WTC11 (cell line): ENCODE results near the gene NPTN. TPM values are rescaled to one million over a fixed set of nuclear protein-coding genes. Genes with fewer than 3 reads are reported as not detected.

Experiments used
- ATAC-seq: fragments of 200-7000 bp; cut with Tn5 transposase; 2 replicates; pipeline ENCODE4 v1.10.0; 2021; ENCODE audit warnings: mild to moderate bottlenecking, moderate library complexity
- CTCF ChIA-PET: fragments of 300-600 bp; sonication (Branson Sonifier 250); formaldehyde crosslinking; loops from one replicate; lab custom pipeline; 2021; ENCODE audit warnings: antibody characterized with exemption; lab: Charles Lee
- POLR2A ChIA-PET: fragments of 350-600 bp; sonication (Branson Sonifier 250); formaldehyde crosslinking; loops from one replicate; lab custom pipeline; 2021; ENCODE audit warnings: antibody characterized with exemption; lab: Charles Lee
- DNase-seq: peaks from one replicate; pipeline ENCODE4 v3.0.0; 2021; ENCODE audit warnings: low spot score
- H3K27ac Mint-ChIP-seq: 2 replicates; pipeline ENCODE4 v1.8.0; 2021; ENCODE audit warnings: mixed read lengths
- H3K27me3 Mint-ChIP-seq: 2 replicates; pipeline ENCODE4 v1.8.0; 2021; ENCODE audit warnings: low read depth, mild to moderate bottlenecking, moderate library complexity, mixed read lengths
- H3K36me3 Mint-ChIP-seq: 2 replicates; pipeline ENCODE4 v1.8.0; 2021; ENCODE audit warnings: mixed read lengths
- H3K4me1 Mint-ChIP-seq: 2 replicates; pipeline ENCODE4 v1.8.0; 2022; ENCODE audit warnings: mixed read lengths
- H3K4me3 Mint-ChIP-seq: 2 replicates; pipeline ENCODE4 v1.8.0; 2021; ENCODE audit warnings: mild to moderate bottlenecking, moderate library complexity, mixed read lengths
- H3K9me3 Mint-ChIP-seq: 2 replicates; pipeline ENCODE4 v1.8.0; 2021; ENCODE audit warnings: mixed read lengths
- ATF1 ChIP-seq: sonication (generic); formaldehyde crosslinking; IDR thresholded peaks from 2 replicates; pipeline ENCODE4 v1.8.1; 2023; ENCODE audit warnings: mild to moderate bottlenecking, moderate library complexity, missing genetic modification reagents
- ELF4 ChIP-seq: sonication (generic); formaldehyde crosslinking; IDR thresholded peaks from 2 replicates; pipeline ENCODE4 v1.8.1; 2022; ENCODE audit warnings: low read depth, mild to moderate bottlenecking, moderate library complexity, missing genetic modification reagents
- FOXP4 ChIP-seq: sonication (generic); formaldehyde crosslinking; IDR thresholded peaks from 2 replicates; pipeline ENCODE4 v1.8.0; 2022; ENCODE audit warnings: mild to moderate bottlenecking, missing genetic modification reagents
- JAZF1 ChIP-seq: fragments of 250-450 bp; sonication (Bioruptor Pico); IDR thresholded peaks from 2 replicates; pipeline ENCODE4 v1.9.0; 2021; ENCODE audit warnings: moderate library complexity, mild to moderate bottlenecking, inconsistent platforms
- MLX ChIP-seq: sonication (generic); formaldehyde crosslinking; IDR thresholded peaks from 2 replicates; pipeline ENCODE4 v1.8.1; 2023; ENCODE audit warnings: mild to moderate bottlenecking, missing genetic modification reagents, moderate library complexity
- NFATC4 ChIP-seq: fragments of 250-450 bp; sonication (Bioruptor Pico); IDR thresholded peaks from 2 replicates; pipeline ENCODE4 v1.9.0; 2021; ENCODE audit warnings: mild to moderate bottlenecking
- NR3C1 ChIP-seq: sonication (generic); formaldehyde crosslinking; conservative IDR thresholded peaks from 2 replicates; pipeline ENCODE4 v1.8.1; 2023; ENCODE audit warnings: low read depth, mild to moderate bottlenecking, missing genetic modification reagents
- OVOL2 ChIP-seq: fragments of 250-450 bp; sonication (Bioruptor Pico); IDR thresholded peaks from 2 replicates; pipeline ENCODE4 v1.9.0; 2021; ENCODE audit warnings: mild to moderate bottlenecking, borderline replicate concordance
- PRRX2 ChIP-seq: fragments of 250-450 bp; sonication (Bioruptor Pico); IDR thresholded peaks from 2 replicates; pipeline ENCODE4 v1.8.0; 2021; ENCODE audit warnings: mild to moderate bottlenecking
- TEAD4 ChIP-seq: sonication (generic); formaldehyde crosslinking; IDR thresholded peaks from 2 replicates; pipeline ENCODE4 v1.8.0; 2022; ENCODE audit warnings: mild to moderate bottlenecking, missing genetic modification reagents
- USF1 ChIP-seq: sonication (generic); formaldehyde crosslinking; IDR thresholded peaks from 2 replicates; pipeline ENCODE4 v1.8.0; 2022; ENCODE audit warnings: mild to moderate bottlenecking, missing genetic modification reagents
- ZNF232 ChIP-seq: sonication (generic); formaldehyde crosslinking; IDR thresholded peaks from 2 replicates; pipeline ENCODE4 v1.8.0; 2022; ENCODE audit warnings: mild to moderate bottlenecking, missing genetic modification reagents
- ZNF317 ChIP-seq: sonication (generic); formaldehyde crosslinking; IDR thresholded peaks from 2 replicates; pipeline ENCODE4 v1.8.1; 2023; ENCODE audit warnings: low read depth, mild to moderate bottlenecking, moderate library complexity, missing genetic modification reagents, borderline replicate concordance
- ZNF423 ChIP-seq: fragments of 250-450 bp; sonication (Bioruptor Pico); IDR thresholded peaks from 2 replicates; pipeline ENCODE4 v2.1.2; 2022; ENCODE audit warnings: mild to moderate bottlenecking, moderate library complexity
- ZNF425 ChIP-seq: fragments of 250-450 bp; sonication (Bioruptor Pico); conservative IDR thresholded peaks from 2 replicates; pipeline ENCODE4 v1.9.0; 2021; ENCODE audit warnings: mild to moderate bottlenecking
- total RNA-seq: library from RNA; stranded (reverse); gene quantifications from 3 replicates; pipeline ENCODE4 v1.2.3, GENCODE V29; 2021
- TF ChIP-seq, protein P1 (sequence below): sonication (generic); formaldehyde crosslinking; IDR thresholded peaks from 2 replicates; pipeline ENCODE4 v1.8.0; 2022; ENCODE audit warnings: mild to moderate bottlenecking, missing genetic modification reagents
- TF ChIP-seq, protein P2 (sequence below): fragments of 200-600 bp; IDR thresholded peaks from 2 replicates; pipeline ENCODE4 v1.8.0; 2022; ENCODE audit warnings: antibody characterized with exemption
- TF ChIP-seq, protein P3 (sequence below): sonication (generic); formaldehyde crosslinking; IDR thresholded peaks from 2 replicates; pipeline ENCODE4 v1.8.1; 2023; ENCODE audit warnings: mild to moderate bottlenecking, missing genetic modification reagents

NPTN gene
- total RNA-seq, 1 experiment from 2014 or later, result 116 TPM

DNA sequence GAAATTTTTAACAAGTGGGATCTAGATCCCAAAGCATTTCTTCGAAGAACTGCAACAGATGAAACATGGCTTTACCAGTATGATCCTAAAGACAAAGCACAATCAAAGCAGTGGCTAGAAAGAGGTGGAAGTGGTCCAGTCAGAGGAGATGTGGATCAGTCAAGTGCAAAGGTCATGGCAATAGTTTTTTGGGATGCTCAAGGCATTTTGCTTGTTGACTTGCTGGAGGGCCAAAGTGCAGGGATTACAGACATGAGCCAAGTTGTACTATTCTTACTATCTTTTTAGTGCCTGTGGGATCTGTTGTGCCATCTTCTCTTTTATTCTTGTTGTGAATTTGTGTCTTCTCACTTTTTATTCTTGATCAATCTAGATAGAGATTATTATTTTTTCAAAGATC, 108.3 kb downstream of the NPTN start:
- CTCF ChIA-PET, result no interaction called here
- no peaks in the 10 kb centered on the region for H3K9me3 Mint-ChIP-seq
- no peak overlapping the region for H3K27ac Mint-ChIP-seq
- ATAC-seq, result no peak
- peaks cover 8% of the 10 kb centered on the region for H3K4me1 Mint-ChIP-seq
- POLR2A ChIA-PET, result no interaction called here
- DNase-seq, result no peak
- H3K4me3 Mint-ChIP-seq, result no peak overlapping the region
- no peak for TF ChIP-seq TEAD4 (CRISPR knock-in tag)
- H3K36me3 Mint-ChIP-seq, result no peaks in the 10 kb centered on the region
- no peaks in the 10 kb centered on the region for H3K27me3 Mint-ChIP-seq

- peaks cover 22% of the 10 kb centered on the region for H3K4me1 Mint-ChIP-seq
- ATAC-seq, result no peak
- H3K27ac Mint-ChIP-seq, result no peak overlapping the region
- H3K36me3 Mint-ChIP-seq, result peaks cover 5% of the 10 kb centered on the region
- H3K9me3 Mint-ChIP-seq, result peaks cover 9% of the 10 kb centered on the region; the same call in 1 of the 2 replicates
- ChIA-PET CTCF (no interaction called here), POLR2A (no interaction called here)
- DNase-seq, result no peak
- H3K4me3 Mint-ChIP-seq, result no peak overlapping the region
- peaks cover 4% of the 10 kb centered on the region for H3K27me3 Mint-ChIP-seq
- no peak for TF ChIP-seq OVOL2
- no peak for TF ChIP-seq USF1 (CRISPR knock-in tag)
- no peak for TF ChIP-seq ATF1 (CRISPR knock-in tag)
- no peak for TF ChIP-seq MLX (CRISPR knock-in tag)
- no peak for TF ChIP-seq NFATC4 (CRISPR knock-in tag)
- TF ChIP-seq ZNF423 (CRISPR knock-in tag), result no peak
- TF ChIP-seq TEAD4 (CRISPR knock-in tag), result no peak
- no peak for TF ChIP-seq FOXP4 (CRISPR knock-in tag)
- TF ChIP-seq ZNF317 (CRISPR knock-in tag), result no peak
- TF ChIP-seq ZNF425 (CRISPR knock-in tag), result no peak
- no peak for TF ChIP-seq PRRX2 (CRISPR knock-in tag)
- no peak for TF ChIP-seq ZNF232 (CRISPR knock-in tag)
- TF ChIP-seq, protein P1, sequence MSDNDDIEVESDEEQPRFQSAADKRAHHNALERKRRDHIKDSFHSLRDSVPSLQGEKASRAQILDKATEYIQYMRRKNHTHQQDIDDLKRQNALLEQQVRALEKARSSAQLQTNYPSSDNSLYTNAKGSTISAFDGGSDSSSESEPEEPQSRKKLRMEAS, result no peak
- TF ChIP-seq, protein P2, sequence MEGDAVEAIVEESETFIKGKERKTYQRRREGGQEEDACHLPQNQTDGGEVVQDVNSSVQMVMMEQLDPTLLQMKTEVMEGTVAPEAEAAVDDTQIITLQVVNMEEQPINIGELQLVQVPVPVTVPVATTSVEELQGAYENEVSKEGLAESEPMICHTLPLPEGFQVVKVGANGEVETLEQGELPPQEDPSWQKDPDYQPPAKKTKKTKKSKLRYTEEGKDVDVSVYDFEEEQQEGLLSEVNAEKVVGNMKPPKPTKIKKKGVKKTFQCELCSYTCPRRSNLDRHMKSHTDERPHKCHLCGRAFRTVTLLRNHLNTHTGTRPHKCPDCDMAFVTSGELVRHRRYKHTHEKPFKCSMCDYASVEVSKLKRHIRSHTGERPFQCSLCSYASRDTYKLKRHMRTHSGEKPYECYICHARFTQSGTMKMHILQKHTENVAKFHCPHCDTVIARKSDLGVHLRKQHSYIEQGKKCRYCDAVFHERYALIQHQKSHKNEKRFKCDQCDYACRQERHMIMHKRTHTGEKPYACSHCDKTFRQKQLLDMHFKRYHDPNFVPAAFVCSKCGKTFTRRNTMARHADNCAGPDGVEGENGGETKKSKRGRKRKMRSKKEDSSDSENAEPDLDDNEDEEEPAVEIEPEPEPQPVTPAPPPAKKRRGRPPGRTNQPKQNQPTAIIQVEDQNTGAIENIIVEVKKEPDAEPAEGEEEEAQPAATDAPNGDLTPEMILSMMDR, result no peak
- TF ChIP-seq, protein P3, sequence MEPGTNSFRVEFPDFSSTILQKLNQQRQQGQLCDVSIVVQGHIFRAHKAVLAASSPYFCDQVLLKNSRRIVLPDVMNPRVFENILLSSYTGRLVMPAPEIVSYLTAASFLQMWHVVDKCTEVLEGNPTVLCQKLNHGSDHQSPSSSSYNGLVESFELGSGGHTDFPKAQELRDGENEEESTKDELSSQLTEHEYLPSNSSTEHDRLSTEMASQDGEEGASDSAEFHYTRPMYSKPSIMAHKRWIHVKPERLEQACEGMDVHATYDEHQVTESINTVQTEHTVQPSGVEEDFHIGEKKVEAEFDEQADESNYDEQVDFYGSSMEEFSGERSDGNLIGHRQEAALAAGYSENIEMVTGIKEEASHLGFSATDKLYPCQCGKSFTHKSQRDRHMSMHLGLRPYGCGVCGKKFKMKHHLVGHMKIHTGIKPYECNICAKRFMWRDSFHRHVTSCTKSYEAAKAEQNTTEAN (CRISPR knock-in tag), result no peak
- TF ChIP-seq NR3C1 (CRISPR knock-in tag), result no peak
- no peak for TF ChIP-seq ELF4 (CRISPR knock-in tag)
- TF ChIP-seq JAZF1 (CRISPR knock-in tag), result no peak
Measured at GRCh38 chr15:73522011-73522410, 111.2 kb downstream of the NPTN start.
